Liver (tissue), 9 donors: ENCODE data around the gene BRAT1. TPM values are rescaled to one million over a fixed set of nuclear protein-coding genes. Genes with fewer than 3 reads are reported as not detected.

ENCODE experiments used
- DNase-seq: peaks from one replicate; pipeline ENCODE4 v3.0.0-alpha.2; 2017; ENCODE audit warnings: low spot score
- H3K27ac ChIP-seq, 2 donors: one replicate each; pipeline ENCODE4 v1.7.0; 2013; ENCODE audit warnings: inconsistent platforms in 2 of 2, low read length in 2 of 2, control low read depth in 1 of 2, low read depth in 1 of 2, mild to moderate bottlenecking in 1 of 2
- H3K27me3 ChIP-seq, 4 donors: one replicate each; pipeline versions ENCODE4 v1.6.1 to v1.7.0; 2013; ENCODE audit warnings: low read length in 3 of 4, inconsistent platforms in 1 of 4, mild to moderate bottlenecking in 1 of 4, moderate library complexity in 1 of 4; ENCODE audit not compliant: control insufficient read depth in 4 of 4, insufficient read depth in 4 of 4
- H3K36me3 ChIP-seq, 4 donors: one replicate each; pipeline versions ENCODE4 v1.6.1 to v1.7.0; 2013; ENCODE audit warnings: low read length in 3 of 4, mild to moderate bottlenecking in 3 of 4, low read depth in 1 of 4, moderate library complexity in 1 of 4; ENCODE audit not compliant: control insufficient read depth in 4 of 4, insufficient read depth in 3 of 4
- H3K4me1 ChIP-seq, 4 donors: one replicate each; pipeline versions ENCODE4 v1.6.1 to v1.7.0; 2013; ENCODE audit warnings: low read length in 3 of 4, mild to moderate bottlenecking in 3 of 4, moderate library complexity in 1 of 4; ENCODE audit not compliant: control insufficient read depth in 4 of 4, insufficient read depth in 4 of 4
- H3K4me3 ChIP-seq, 3 donors: one replicate each; pipeline versions ENCODE4 v1.6.1 to v1.7.0; 2013; ENCODE audit warnings: low read length in 3 of 3, control low read depth in 1 of 3, low read depth in 1 of 3, mild to moderate bottlenecking in 1 of 3
- H3K9ac ChIP-seq, 2 donors: one replicate each; pipeline ENCODE4 v1.7.0; 2013; ENCODE audit warnings: low read length in 2 of 2, mild to moderate bottlenecking in 2 of 2, moderate library complexity in 2 of 2, control low read depth in 1 of 2, low read depth in 1 of 2
- H3K9me3 ChIP-seq, 4 donors: one replicate each; pipeline versions ENCODE4 v1.6.1 to v1.7.0; 2013; ENCODE audit warnings: low read length in 3 of 4; ENCODE audit not compliant: control insufficient read depth in 4 of 4
- CTCF ChIP-seq: fragments of 150-350 bp; IDR thresholded peaks from 2 replicates; pipeline ENCODE4 v1.5.1; 2017; ENCODE audit warnings: improper control_type of control experiment, low read depth, low read length; ENCODE audit not compliant: missing input control
- FOXA1 ChIP-seq: IDR thresholded peaks from 2 replicates; pipeline ENCODE4 v1.6.1; 2016; ENCODE audit warnings: antibody characterized with exemption
- FOXA2 ChIP-seq: IDR thresholded peaks from 2 replicates; pipeline ENCODE4 v1.6.1; 2016; ENCODE audit warnings: antibody characterized with exemption
- GABPA ChIP-seq, 2 donors: IDR thresholded peaks in 1 of 2; conservative IDR thresholded peaks in 1 of 2; 2 replicates each; pipeline ENCODE4 v1.6.1; 2016; ENCODE audit warnings: antibody characterized with exemption in 2 of 2, mild to moderate bottlenecking in 1 of 2, moderate library complexity in 1 of 2
- HNF4A ChIP-seq, 2 donors: conservative IDR thresholded peaks; 2 replicates each; pipeline ENCODE4 v1.6.1; 2016; ENCODE audit warnings: antibody characterized with exemption in 2 of 2, mild to moderate bottlenecking in 2 of 2
- JUND ChIP-seq, 2 donors: IDR thresholded peaks; 2 replicates each; pipeline ENCODE4 v1.6.1; 2016; ENCODE audit warnings: antibody characterized with exemption in 2 of 2
- NR2F2 ChIP-seq: IDR thresholded peaks from 2 replicates; pipeline ENCODE4 v1.6.1; 2016; ENCODE audit warnings: antibody characterized with exemption
- RAD21 ChIP-seq, 2 donors: IDR thresholded peaks; 2 replicates each; pipeline ENCODE4 v1.6.1; 2016; ENCODE audit warnings: antibody characterized with exemption in 2 of 2, mild to moderate bottlenecking in 2 of 2
- RXRA ChIP-seq, 2 donors: IDR thresholded peaks; 2 replicates each; pipeline ENCODE4 v1.6.1; 2017 to 2018; ENCODE audit warnings: antibody characterized with exemption in 2 of 2, mild to moderate bottlenecking in 1 of 2
- SP1 ChIP-seq: IDR thresholded peaks from 2 replicates; pipeline ENCODE4 v1.6.1; 2018; ENCODE audit warnings: antibody characterized with exemption, mild to moderate bottlenecking
- TAF1 ChIP-seq: conservative IDR thresholded peaks from 2 replicates; pipeline ENCODE4 v1.6.1; 2016; ENCODE audit warnings: antibody characterized with exemption, mild to moderate bottlenecking
- WGBS: extraction: QIAGEN DNeasy Blood & Tissue Kit; methylation state at CpG from one replicate; pipeline ENCODE4 v1.1.7; 2013; 5-methylcytosine and 5-hydroxymethylcytosine counted together
- polyA plus RNA-seq, 2 donors: library from polyadenylated mRNA; stranded (reverse) in 1 of 2; unstranded in 1 of 2; fragments of 200-250 nt in 1 of 2; fragments of >200 nt in 1 of 2; fragmentation: Nextera tagmentation in 1 of 2; extraction: Ambion mirVana in 1 of 2; gene quantifications; one replicate each; pipeline versions ENCODE4 v1.2.1 to v1.2.3, GENCODE V29; 2013 to 2015
- total RNA-seq, 2 donors: library from RNA; depleted of rRNA; stranded (reverse); fragments of >200 nt; gene quantifications; one replicate each; pipeline ENCODE4 v1.2.3, GENCODE V29; 2014
- TF ChIP-seq, protein P1 (sequence below): IDR thresholded peaks from 2 replicates; pipeline ENCODE4 v1.6.1; 2016; ENCODE audit warnings: antibody characterized with exemption, mild to moderate bottlenecking
- TF ChIP-seq, protein P2 (sequence below): IDR thresholded peaks from 2 replicates; pipeline ENCODE4 v1.6.1; 2016; ENCODE audit warnings: antibody characterized with exemption
- TF ChIP-seq, protein P3 (sequence below): IDR thresholded peaks from 2 replicates; pipeline ENCODE4 v1.6.1; 2016; ENCODE audit warnings: antibody characterized with exemption
- donor health status: healthy.
- donor health status: healthy.
- donor health status: healthy.
- donor health status: healthy.
- donor health status: healthy.

The BRAT1 gene
- total and polyA plus RNA-seq, 4 donors = 10.0 to 20.7 (median 16.7) TPM

DNA sequence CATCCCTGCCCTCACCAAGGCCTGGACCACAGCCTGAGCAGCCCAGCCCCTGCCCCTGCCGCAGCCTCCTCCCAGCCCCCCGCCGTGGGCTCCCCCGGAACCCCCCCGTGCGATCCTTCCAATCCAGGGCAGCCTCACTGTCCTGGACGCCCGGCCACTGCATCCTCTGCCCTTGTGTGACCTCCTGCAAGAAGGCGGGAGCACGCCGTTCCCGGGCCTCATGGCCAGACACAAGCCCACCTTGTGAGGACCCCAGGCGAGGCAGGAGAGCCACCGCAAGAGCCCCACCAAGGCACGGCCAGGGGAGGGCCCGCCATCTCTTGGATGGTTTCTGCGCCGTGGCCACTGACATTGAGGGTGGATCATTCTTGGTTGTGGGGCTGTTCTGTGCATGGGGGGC is 43.6 kb downstream of the BRAT1 start:
- peaks cover 0 to 11% (median 3%) of the 10 kb centered on the region in 4 donors for H3K4me1 ChIP-seq
- H3K9ac ChIP-seq = no peak overlapping the region

GRCh38 chr7:2510909-2511768 is 44.2 kb downstream of the BRAT1 start:
- Histone ChIP-seq H3K27me3 (no peaks in the 10 kb centered on the region), H3K9me3 (no peaks in the 10 kb centered on the region), H3K36me3 (no peaks in the 10 kb centered on the region), H3K27ac (peak overlapping the region; percentile 59 to 71), H3K9ac (no peak overlapping the region), H3K4me1 (peaks cover 0 to 11% (median 3%) of the 10 kb centered on the region in 4 donors), H3K4me3 (no peak overlapping the region)
- DNase-seq = no peak
- TF ChIP-seq RXRA (IDR thresholded peaks at IDR 0.05) (peak in 1 of 2 donors; percentile 5), SP1 (peak; percentile 11), RAD21 (IDR thresholded peaks at IDR 0.05) (no peak), NR2F2 (peak; percentile 43)
- 33% methylated on average over 27 of the region's 27 CpGs for WGBS

More for the DNA sequence above, 43.6 kb downstream of the BRAT1 start:
- H3K9me3 ChIP-seq = no peaks in the 10 kb centered on the region
- no peaks in the 10 kb centered on the region for H3K36me3 ChIP-seq
- no peaks in the 10 kb centered on the region for H3K27me3 ChIP-seq
- 29% methylated on average over 18 of the region's 18 CpGs for WGBS
- TF ChIP-seq SP1 = no peak
- TF ChIP-seq RXRA (IDR thresholded peaks at IDR 0.05) = peak in 1 of 2 donors; percentile 2
- DNase-seq = no peak
- peak overlapping the region; percentile 59 to 71 for H3K27ac ChIP-seq
- no peak overlapping the region for H3K4me3 ChIP-seq

DNA sequence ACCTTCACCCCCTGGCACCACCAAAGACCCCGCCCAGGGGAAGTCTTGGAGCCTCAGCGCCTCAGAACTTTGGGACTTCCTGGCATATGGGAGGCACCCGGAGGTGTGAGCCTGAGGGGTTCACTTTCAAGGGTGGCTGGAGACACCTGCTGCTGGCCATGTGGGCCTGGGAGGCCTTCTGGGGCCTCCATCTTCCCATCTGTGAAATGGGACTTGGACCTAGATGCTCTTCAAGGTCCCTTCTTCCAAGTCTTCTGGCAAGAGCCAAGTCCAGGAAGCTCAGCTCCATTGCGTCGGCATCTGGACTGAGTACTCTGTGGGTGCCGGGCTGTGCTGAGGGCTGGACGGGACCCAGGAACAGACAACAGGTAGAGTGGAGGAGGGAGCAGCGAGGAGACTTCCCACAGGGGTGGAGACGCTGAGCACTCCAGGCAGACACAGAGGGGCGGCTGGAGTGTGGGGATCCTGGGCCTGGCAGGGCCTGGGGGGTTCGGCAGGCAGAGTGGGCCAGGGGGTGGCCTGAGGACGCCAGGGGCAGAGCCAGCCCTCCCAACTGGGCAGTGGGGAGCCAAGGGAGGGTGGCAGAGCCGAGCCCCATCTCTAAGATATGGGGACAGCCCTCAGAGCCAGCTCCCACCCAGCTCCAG is 45.1 kb downstream of the BRAT1 start:
- Histone ChIP-seq H3K9ac (no peak overlapping the region), H3K27ac (peak overlapping the region in 1 of 2 donors; percentile 62), H3K27me3 (no peaks in the 10 kb centered on the region), H3K9me3 (no peaks in the 10 kb centered on the region), H3K4me1 (peaks cover 0 to 11% (median 3%) of the 10 kb centered on the region in 4 donors), H3K36me3 (no peaks in the 10 kb centered on the region), H3K4me3 (no peak overlapping the region)
- 88% methylated on average over 13 of the region's 13 CpGs for WGBS
- DNase-seq = no peak
- TF ChIP-seq, protein P1, sequence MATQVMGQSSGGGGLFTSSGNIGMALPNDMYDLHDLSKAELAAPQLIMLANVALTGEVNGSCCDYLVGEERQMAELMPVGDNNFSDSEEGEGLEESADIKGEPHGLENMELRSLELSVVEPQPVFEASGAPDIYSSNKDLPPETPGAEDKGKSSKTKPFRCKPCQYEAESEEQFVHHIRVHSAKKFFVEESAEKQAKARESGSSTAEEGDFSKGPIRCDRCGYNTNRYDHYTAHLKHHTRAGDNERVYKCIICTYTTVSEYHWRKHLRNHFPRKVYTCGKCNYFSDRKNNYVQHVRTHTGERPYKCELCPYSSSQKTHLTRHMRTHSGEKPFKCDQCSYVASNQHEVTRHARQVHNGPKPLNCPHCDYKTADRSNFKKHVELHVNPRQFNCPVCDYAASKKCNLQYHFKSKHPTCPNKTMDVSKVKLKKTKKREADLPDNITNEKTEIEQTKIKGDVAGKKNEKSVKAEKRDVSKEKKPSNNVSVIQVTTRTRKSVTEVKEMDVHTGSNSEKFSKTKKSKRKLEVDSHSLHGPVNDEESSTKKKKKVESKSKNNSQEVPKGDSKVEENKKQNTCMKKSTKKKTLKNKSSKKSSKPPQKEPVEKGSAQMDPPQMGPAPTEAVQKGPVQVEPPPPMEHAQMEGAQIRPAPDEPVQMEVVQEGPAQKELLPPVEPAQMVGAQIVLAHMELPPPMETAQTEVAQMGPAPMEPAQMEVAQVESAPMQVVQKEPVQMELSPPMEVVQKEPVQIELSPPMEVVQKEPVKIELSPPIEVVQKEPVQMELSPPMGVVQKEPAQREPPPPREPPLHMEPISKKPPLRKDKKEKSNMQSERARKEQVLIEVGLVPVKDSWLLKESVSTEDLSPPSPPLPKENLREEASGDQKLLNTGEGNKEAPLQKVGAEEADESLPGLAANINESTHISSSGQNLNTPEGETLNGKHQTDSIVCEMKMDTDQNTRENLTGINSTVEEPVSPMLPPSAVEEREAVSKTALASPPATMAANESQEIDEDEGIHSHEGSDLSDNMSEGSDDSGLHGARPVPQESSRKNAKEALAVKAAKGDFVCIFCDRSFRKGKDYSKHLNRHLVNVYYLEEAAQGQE = no peak
- no peak for TF ChIP-seq JUND (IDR thresholded peaks at IDR 0.05)
- TF ChIP-seq, protein P2, sequence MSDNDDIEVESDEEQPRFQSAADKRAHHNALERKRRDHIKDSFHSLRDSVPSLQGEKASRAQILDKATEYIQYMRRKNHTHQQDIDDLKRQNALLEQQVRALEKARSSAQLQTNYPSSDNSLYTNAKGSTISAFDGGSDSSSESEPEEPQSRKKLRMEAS = no peak
- TF ChIP-seq HNF4A (conservative IDR thresholded peaks at IDR 0.05) = no peak
- no peak for TF ChIP-seq FOXA2
- no peak for TF ChIP-seq RAD21 (IDR thresholded peaks at IDR 0.05)
- no peak for TF ChIP-seq TAF1
- no peak for TF ChIP-seq RXRA (IDR thresholded peaks at IDR 0.05)
- no peak for TF ChIP-seq CTCF
- TF ChIP-seq, protein P3, sequence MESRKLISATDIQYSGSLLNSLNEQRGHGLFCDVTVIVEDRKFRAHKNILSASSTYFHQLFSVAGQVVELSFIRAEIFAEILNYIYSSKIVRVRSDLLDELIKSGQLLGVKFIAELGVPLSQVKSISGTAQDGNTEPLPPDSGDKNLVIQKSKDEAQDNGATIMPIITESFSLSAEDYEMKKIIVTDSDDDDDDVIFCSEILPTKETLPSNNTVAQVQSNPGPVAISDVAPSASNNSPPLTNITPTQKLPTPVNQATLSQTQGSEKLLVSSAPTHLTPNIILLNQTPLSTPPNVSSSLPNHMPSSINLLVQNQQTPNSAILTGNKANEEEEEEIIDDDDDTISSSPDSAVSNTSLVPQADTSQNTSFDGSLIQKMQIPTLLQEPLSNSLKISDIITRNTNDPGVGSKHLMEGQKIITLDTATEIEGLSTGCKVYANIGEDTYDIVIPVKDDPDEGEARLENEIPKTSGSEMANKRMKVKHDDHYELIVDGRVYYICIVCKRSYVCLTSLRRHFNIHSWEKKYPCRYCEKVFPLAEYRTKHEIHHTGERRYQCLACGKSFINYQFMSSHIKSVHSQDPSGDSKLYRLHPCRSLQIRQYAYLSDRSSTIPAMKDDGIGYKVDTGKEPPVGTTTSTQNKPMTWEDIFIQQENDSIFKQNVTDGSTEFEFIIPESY = no peak
- TF ChIP-seq GABPA (IDR thresholded peaks at IDR 0.05 in 1 of 2, conservative IDR thresholded peaks at IDR 0.05 in 1 of 2) = no peak
- no peak for TF ChIP-seq FOXA1
